ENCODE measurements around the gene PEX10. TPM values are rescaled to one million over a fixed set of nuclear protein-coding genes. Genes with fewer than 3 reads are reported as not detected.

The PEX10 gene
- total and polyA plus RNA-seq, 2 experiments from 2014 or later: 24.7 to 25.5 TPM

DNA sequence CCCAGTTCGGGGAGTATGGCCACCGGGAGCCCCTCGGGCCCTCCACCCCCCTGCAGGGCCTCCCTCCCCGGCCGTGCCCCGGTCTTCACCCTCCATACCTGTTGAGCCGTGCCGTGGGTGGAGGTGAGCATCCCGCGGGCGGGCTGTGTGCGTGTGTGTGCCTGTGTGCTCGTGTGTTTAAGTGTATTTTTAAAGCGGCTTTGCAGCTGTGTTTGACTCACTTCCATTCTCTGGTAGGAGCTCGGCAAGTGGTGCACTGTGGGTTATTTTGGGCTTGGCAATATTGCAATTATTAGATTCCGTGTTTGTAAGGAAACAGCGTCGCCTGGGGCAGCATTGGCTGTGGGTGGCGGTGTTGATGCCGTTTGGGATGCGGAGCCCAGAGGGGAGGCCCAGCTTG lies 43.4 kb upstream of the PEX10 start:
- H3K27me3 ChIP-seq: no peaks in the 10 kb centered on the region
- H3K36me3 ChIP-seq (replicated peaks; ENCODE audit: insufficient read depth, low read depth): no peaks in the 10 kb centered on the region
- H4K20me1 ChIP-seq (ENCODE audit: insufficient read depth, poor library complexity, severe bottlenecking): no peaks in the 10 kb centered on the region
- no peak overlapping the region for H3K27ac ChIP-seq
- H3K9me2 ChIP-seq (replicated peaks; ENCODE audit: insufficient read depth): no peaks in the 10 kb centered on the region
- WGBS (ENCODE audit: low lambda C conversion rate, missing lambda C conversion rate): 85% methylated on average over 18 of the region's 21 CpGs
- H3K4me3 ChIP-seq: no peak overlapping the region
- H2AFZ ChIP-seq: no peak overlapping the region
- H3K4me2 ChIP-seq: no peak overlapping the region
- TF ChIP-seq, protein P1, sequence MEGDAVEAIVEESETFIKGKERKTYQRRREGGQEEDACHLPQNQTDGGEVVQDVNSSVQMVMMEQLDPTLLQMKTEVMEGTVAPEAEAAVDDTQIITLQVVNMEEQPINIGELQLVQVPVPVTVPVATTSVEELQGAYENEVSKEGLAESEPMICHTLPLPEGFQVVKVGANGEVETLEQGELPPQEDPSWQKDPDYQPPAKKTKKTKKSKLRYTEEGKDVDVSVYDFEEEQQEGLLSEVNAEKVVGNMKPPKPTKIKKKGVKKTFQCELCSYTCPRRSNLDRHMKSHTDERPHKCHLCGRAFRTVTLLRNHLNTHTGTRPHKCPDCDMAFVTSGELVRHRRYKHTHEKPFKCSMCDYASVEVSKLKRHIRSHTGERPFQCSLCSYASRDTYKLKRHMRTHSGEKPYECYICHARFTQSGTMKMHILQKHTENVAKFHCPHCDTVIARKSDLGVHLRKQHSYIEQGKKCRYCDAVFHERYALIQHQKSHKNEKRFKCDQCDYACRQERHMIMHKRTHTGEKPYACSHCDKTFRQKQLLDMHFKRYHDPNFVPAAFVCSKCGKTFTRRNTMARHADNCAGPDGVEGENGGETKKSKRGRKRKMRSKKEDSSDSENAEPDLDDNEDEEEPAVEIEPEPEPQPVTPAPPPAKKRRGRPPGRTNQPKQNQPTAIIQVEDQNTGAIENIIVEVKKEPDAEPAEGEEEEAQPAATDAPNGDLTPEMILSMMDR (IDR thresholded peaks at IDR 0.05; ENCODE audit: poor library complexity): no peak
- no peak for TF ChIP-seq EZH2phosphoT487 (IDR thresholded peaks at IDR 0.05; ENCODE audit: low read depth, severe bottlenecking, unreplicated experiment)
- TF ChIP-seq EZH2 (IDR thresholded peaks at IDR 0.05; ENCODE audit: borderline replicate concordance): no peak
- no peaks in the 10 kb centered on the region for H3K79me2 ChIP-seq
- H3K9me3 ChIP-seq (ENCODE audit: low read depth): no peaks in the 10 kb centered on the region
- no peak for DNase-seq (ENCODE audit: low spot score)
- no peaks in the 10 kb centered on the region for H3K4me1 ChIP-seq (ENCODE audit: insufficient read depth)

DNA sequence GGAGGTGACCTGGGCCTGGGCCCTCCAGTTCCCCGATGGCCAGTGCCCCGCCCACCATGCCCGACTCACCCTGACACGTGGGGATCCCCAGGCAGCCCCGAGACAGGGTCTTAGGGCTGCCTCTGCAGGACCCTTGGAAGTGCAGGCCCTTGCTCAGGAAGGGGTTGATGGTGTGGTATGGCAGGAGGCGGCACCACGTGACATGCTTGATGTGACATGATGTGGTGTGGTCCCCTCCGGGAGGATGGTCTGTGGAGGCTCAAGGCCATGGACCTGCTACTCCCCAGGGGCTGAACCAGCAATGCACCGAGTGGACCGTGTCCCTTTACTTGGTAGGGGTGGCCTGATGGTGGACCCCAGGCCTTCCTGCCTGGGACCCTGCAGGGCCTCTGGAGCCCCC lies 41.9 kb upstream of the PEX10 start:
- H3K4me3 ChIP-seq: no peak overlapping the region
- no peak for DNase-seq (ENCODE audit: low spot score)
- no peaks in the 10 kb centered on the region for H3K79me2 ChIP-seq
- H3K27ac ChIP-seq: no peak overlapping the region
- H3K27me3 ChIP-seq: no peaks in the 10 kb centered on the region
- TF ChIP-seq, protein P1 (IDR thresholded peaks at IDR 0.05; ENCODE audit: poor library complexity): no peak
- TF ChIP-seq EZH2 (IDR thresholded peaks at IDR 0.05; ENCODE audit: borderline replicate concordance) (no peak), EZH2phosphoT487 (IDR thresholded peaks at IDR 0.05; ENCODE audit: low read depth, severe bottlenecking, unreplicated experiment) (no peak)
- H4K20me1 ChIP-seq (ENCODE audit: insufficient read depth, poor library complexity, severe bottlenecking): no peaks in the 10 kb centered on the region
- 87% methylated on average over 10 of the region's 10 CpGs for WGBS (ENCODE audit: low lambda C conversion rate, missing lambda C conversion rate)
- H2AFZ ChIP-seq: no peak overlapping the region
- no peaks in the 10 kb centered on the region for H3K36me3 ChIP-seq (replicated peaks; ENCODE audit: insufficient read depth, low read depth)
- no peaks in the 10 kb centered on the region for H3K9me2 ChIP-seq (replicated peaks; ENCODE audit: insufficient read depth)
- no peaks in the 10 kb centered on the region for H3K9me3 ChIP-seq (ENCODE audit: low read depth)
- H3K4me1 ChIP-seq (ENCODE audit: insufficient read depth): no peaks in the 10 kb centered on the region
- no peak overlapping the region for H3K4me2 ChIP-seq

GRCh38 chr1:2452932-2453315 lies 40.6 kb upstream of the PEX10 start:
- Histone ChIP-seq H3K4me1 (ENCODE audit: insufficient read depth) (no peaks in the 10 kb centered on the region), H3K4me3 (no peak overlapping the region), H3K36me3 (replicated peaks; ENCODE audit: insufficient read depth, low read depth) (no peaks in the 10 kb centered on the region), H3K4me2 (no peak overlapping the region), H3K9me2 (replicated peaks; ENCODE audit: insufficient read depth) (no peaks in the 10 kb centered on the region), H3K27me3 (no peaks in the 10 kb centered on the region), H3K27ac (no peak overlapping the region), H3K9me3 (ENCODE audit: low read depth) (no peaks in the 10 kb centered on the region), H4K20me1 (ENCODE audit: insufficient read depth, poor library complexity, severe bottlenecking) (no peaks in the 10 kb centered on the region), H2AFZ (no peak overlapping the region), H3K79me2 (no peaks in the 10 kb centered on the region)
- DNase-seq (ENCODE audit: low spot score): no peak
- TF ChIP-seq EZH2 (IDR thresholded peaks at IDR 0.05; ENCODE audit: borderline replicate concordance): no peak
- TF ChIP-seq EZH2phosphoT487 (IDR thresholded peaks at IDR 0.05; ENCODE audit: low read depth, severe bottlenecking, unreplicated experiment): no peak
- TF ChIP-seq, protein P1 (IDR thresholded peaks at IDR 0.05; ENCODE audit: poor library complexity): no peak
- 92% methylated on average over 15 of the region's 19 CpGs for WGBS (ENCODE audit: low lambda C conversion rate, missing lambda C conversion rate)

Data from hepatocyte (in vitro differentiated cells).